PC-9 (cell line): ENCODE data around the gene TRIM56.

Source experiments
- EZH2 ChIP-seq: fragments of 200-600 bp; sonication (generic); IDR thresholded peaks from 2 replicates; pipeline ENCODE4 v1.8.0; 2017; ENCODE audit warnings: antibody characterized with exemption, low read depth
- TF ChIP-seq, protein P1 (sequence below): fragments of 200-600 bp; sonication (generic); conservative IDR thresholded peaks from 2 replicates; pipeline ENCODE4 v1.6.1; 2017; ENCODE audit warnings: mixed run types, antibody characterized with exemption, mild to moderate bottlenecking, moderate library complexity

GRCh38 chr7:101077303-101078086 is 7.8 kb upstream of the TRIM56 start:
- TF ChIP-seq, protein P1, sequence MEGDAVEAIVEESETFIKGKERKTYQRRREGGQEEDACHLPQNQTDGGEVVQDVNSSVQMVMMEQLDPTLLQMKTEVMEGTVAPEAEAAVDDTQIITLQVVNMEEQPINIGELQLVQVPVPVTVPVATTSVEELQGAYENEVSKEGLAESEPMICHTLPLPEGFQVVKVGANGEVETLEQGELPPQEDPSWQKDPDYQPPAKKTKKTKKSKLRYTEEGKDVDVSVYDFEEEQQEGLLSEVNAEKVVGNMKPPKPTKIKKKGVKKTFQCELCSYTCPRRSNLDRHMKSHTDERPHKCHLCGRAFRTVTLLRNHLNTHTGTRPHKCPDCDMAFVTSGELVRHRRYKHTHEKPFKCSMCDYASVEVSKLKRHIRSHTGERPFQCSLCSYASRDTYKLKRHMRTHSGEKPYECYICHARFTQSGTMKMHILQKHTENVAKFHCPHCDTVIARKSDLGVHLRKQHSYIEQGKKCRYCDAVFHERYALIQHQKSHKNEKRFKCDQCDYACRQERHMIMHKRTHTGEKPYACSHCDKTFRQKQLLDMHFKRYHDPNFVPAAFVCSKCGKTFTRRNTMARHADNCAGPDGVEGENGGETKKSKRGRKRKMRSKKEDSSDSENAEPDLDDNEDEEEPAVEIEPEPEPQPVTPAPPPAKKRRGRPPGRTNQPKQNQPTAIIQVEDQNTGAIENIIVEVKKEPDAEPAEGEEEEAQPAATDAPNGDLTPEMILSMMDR = peak; percentile 92
- no peak for TF ChIP-seq EZH2
